Endothelial cell of umbilical vein (primary cell): ENCODE data around the gene SRD5A1. TPM values are rescaled to one million over a fixed set of nuclear protein-coding genes. Genes with fewer than 3 reads are reported as not detected.

Experiments
- BruUV-seq: library from RNA; stranded (reverse); fragments of 400-500 nt; replicated peaks from 2 replicates; lab custom pipeline; 2021; lab: Mats Ljungman, UMichigan
- CTCF ChIA-PET: fragments of 300-600, 350-600 bp; sonication (Branson Sonifier 250); formaldehyde crosslinking; loops from one replicate; lab custom pipeline; 2021; ENCODE audit warnings: antibody characterized with exemption, inconsistent platforms; lab: Charles Lee
- POLR2A ChIA-PET: fragments of 300-600, 350-600 bp; sonication (Branson Sonifier 250); formaldehyde crosslinking; loops from one replicate; lab custom pipeline; 2021; ENCODE audit warnings: antibody characterized with exemption, inconsistent platforms; lab: Charles Lee
- DNase-seq: peaks from one replicate; pipeline ENCODE4 v3.0.0-alpha.2; 2011; ENCODE audit warnings: low read depth, low spot score
- FAIRE-seq: peaks from 2 replicates; lab custom pipeline; 2011; peaks lifted over from hg19 to GRCh38; lab: Jason Lieb, UNC
- H2AFZ ChIP-seq: 2 replicates; pipeline ENCODE4 v1.6.0; 2012; ENCODE audit warnings: low read depth, low read length, control low read depth, inconsistent platforms
- H3K27ac ChIP-seq: 2 replicates; pipeline ENCODE4 v1.5.1; 2011; ENCODE audit warnings: low read depth, mild to moderate bottlenecking, control low read depth, low read length, moderate library complexity; ENCODE audit not compliant: insufficient read depth
- H3K27me3 ChIP-seq, 2 experiments: 2 replicates each; pipeline versions ENCODE4 v1.6.0 to v1.6.1; 2011; ENCODE audit warnings: low read length in 2 of 2, mixed read lengths in 1 of 2; ENCODE audit not compliant: control insufficient read depth in 2 of 2, insufficient read depth in 2 of 2
- H3K36me3 ChIP-seq, 2 experiments: 2 replicates in 1 of 2; 3 replicates in 1 of 2; pipeline ENCODE4 v1.5.1; 2011; ENCODE audit warnings: low read length in 2 of 2, mild to moderate bottlenecking in 1 of 2, moderate library complexity in 1 of 2; ENCODE audit not compliant: control insufficient read depth in 2 of 2, insufficient read depth in 2 of 2; ENCODE audit errors: extremely low read depth in 1 of 2
- H3K4me1 ChIP-seq: 3 replicates; pipeline ENCODE4 v1.5.1; 2011; ENCODE audit warnings: mild to moderate bottlenecking, low read length; ENCODE audit not compliant: control insufficient read depth, insufficient read depth; ENCODE audit errors: extremely low read depth
- H3K4me2 ChIP-seq: 2 replicates; pipeline ENCODE4 v1.6.1; 2011; ENCODE audit warnings: low read length, control low read depth, mixed read lengths; ENCODE audit not compliant: insufficient read depth
- H3K4me3 ChIP-seq, 3 experiments: fragments of 200-600 bp in 1 of 3; sonication (generic), shearing (Covaris generic) in 1 of 3; replicated peaks in 1 of 3; 2 replicates each; pipeline ENCODE4 v1.5.1; 2011 to 2016; ENCODE audit warnings: control low read depth in 3 of 3, low read length in 3 of 3, mild to moderate bottlenecking in 2 of 3, inconsistent platforms in 1 of 3, low read depth in 1 of 3, moderate library complexity in 1 of 3; ENCODE audit not compliant: insufficient read depth in 1 of 3
- H3K79me2 ChIP-seq: 2 replicates; pipeline ENCODE4 v1.6.0; 2012; ENCODE audit warnings: low read length, inconsistent platforms; ENCODE audit not compliant: control insufficient read depth, insufficient read depth
- H3K9ac ChIP-seq: replicated peaks from 2 replicates; pipeline ENCODE3; 2011; ENCODE audit warnings: low read length, control low read depth; ENCODE audit not compliant: insufficient read depth; ENCODE audit errors: extremely low read depth
- H3K9me1 ChIP-seq: replicated peaks from 3 replicates; pipeline ENCODE4 v1.6.0; 2011; ENCODE audit warnings: mild to moderate bottlenecking, low read length; ENCODE audit not compliant: control insufficient read depth, insufficient read depth; ENCODE audit errors: extremely low read depth
- H3K9me3 ChIP-seq: replicated peaks from 2 replicates; pipeline ENCODE4 v1.5.1; 2012; ENCODE audit warnings: low read length, inconsistent platforms; ENCODE audit not compliant: control insufficient read depth, insufficient read depth
- H4K20me1 ChIP-seq: replicated peaks from 2 replicates; pipeline ENCODE3; 2011; ENCODE audit warnings: mild to moderate bottlenecking, low read length; ENCODE audit not compliant: control insufficient read depth, insufficient read depth; ENCODE audit errors: extremely low read depth
- EZH2 ChIP-seq: IDR thresholded peaks from 2 replicates; pipeline ENCODE4 v1.6.1; 2012; ENCODE audit warnings: borderline replicate concordance, low read depth, mild to moderate bottlenecking, moderate library complexity, low read length, inconsistent platforms; ENCODE audit not compliant: severe bottlenecking
- FOS ChIP-seq: IDR thresholded peaks from 2 replicates; pipeline ENCODE4 v1.6.1; 2011; ENCODE audit warnings: mild to moderate bottlenecking, low read length, moderate library complexity, borderline replicate concordance; ENCODE audit not compliant: insufficient read depth
- GATA2 ChIP-seq: IDR thresholded peaks from 2 replicates; pipeline ENCODE4 v1.7.0; 2011; ENCODE audit warnings: low read depth, mild to moderate bottlenecking, moderate library complexity, mixed read lengths, low read length; ENCODE audit not compliant: insufficient read length, insufficient read depth
- JUN ChIP-seq: IDR thresholded peaks from 2 replicates; pipeline ENCODE4 v1.6.1; 2011; ENCODE audit warnings: borderline replicate concordance, low read depth; ENCODE audit not compliant: insufficient read length, insufficient read depth
- MYC ChIP-seq: IDR thresholded peaks from one replicate; pipeline ENCODE4 v1.6.1; 2011; ENCODE audit warnings: mild to moderate bottlenecking, low read depth, low read length
- POLR2A ChIP-seq: IDR thresholded peaks from 2 replicates; pipeline ENCODE4 v1.6.1; 2012; ENCODE audit warnings: low read depth, mild to moderate bottlenecking, control low read depth, low read length
- POLR2AphosphoS5 ChIP-seq: IDR thresholded peaks from 2 replicates; pipeline ENCODE4 v1.6.1; 2012; ENCODE audit warnings: low read depth, mild to moderate bottlenecking, control low read depth, low read length, moderate library complexity; ENCODE audit not compliant: insufficient read depth
- dilution Hi-C: fragments of 300-500 bp; cut with MboI; formaldehyde crosslinking; loops from one replicate; pipeline ENCODE4 v1.15.0; 2019; ENCODE audit warnings: low sequenced_read_pairs; ENCODE audit not compliant: extremely low pct_ligation_motif_present
- intact Hi-C: fragments of 100-400 bp; cut with micrococcal nuclease; formaldehyde crosslinking; loops from one replicate; pipeline ENCODE4 v1.10.0; 2022
- polyA plus RNA-seq, 4 experiments: library from polyadenylated mRNA; depleted of rRNA in 3 of 4; stranded (reverse) in 3 of 4; unstranded in 1 of 4; fragments of >200 nt; gene quantifications; 2 replicates each; pipeline versions ENCODE4 v1.2.1 to v1.2.3, GENCODE V29; 2011 to 2012; ENCODE audit warnings: missing spikeins in 1 of 4
- total RNA-seq: library from RNA; stranded (reverse); gene quantifications from 2 replicates; pipeline ENCODE4 v1.2.3, GENCODE V29; 2021
- TF ChIP-seq, protein P1 (sequence below): IDR thresholded peaks from 2 replicates; pipeline ENCODE4 v1.6.1; 2011; ENCODE audit not compliant: insufficient read depth, insufficient read length
- TF ChIP-seq, protein P2 (sequence below), 2 donors: IDR thresholded peaks; 1 replicate in 1 of 2; 2 replicates in 1 of 2; pipeline ENCODE4 v1.5.1; 2011; ENCODE audit warnings: low read length in 2 of 2, mild to moderate bottlenecking in 2 of 2, moderate library complexity in 2 of 2, control low read depth in 1 of 2, inconsistent platforms in 1 of 2, low read depth in 1 of 2; ENCODE audit not compliant: insufficient read depth in 1 of 2; ENCODE audit errors: extremely low read depth in 1 of 2

SRD5A1 gene
- total and polyA plus RNA-seq, 2 donors (not counting 3 experiments of a cell fraction or from before 2014, with no cell fraction given): 11.6 to 14.8 TPM

DNA sequence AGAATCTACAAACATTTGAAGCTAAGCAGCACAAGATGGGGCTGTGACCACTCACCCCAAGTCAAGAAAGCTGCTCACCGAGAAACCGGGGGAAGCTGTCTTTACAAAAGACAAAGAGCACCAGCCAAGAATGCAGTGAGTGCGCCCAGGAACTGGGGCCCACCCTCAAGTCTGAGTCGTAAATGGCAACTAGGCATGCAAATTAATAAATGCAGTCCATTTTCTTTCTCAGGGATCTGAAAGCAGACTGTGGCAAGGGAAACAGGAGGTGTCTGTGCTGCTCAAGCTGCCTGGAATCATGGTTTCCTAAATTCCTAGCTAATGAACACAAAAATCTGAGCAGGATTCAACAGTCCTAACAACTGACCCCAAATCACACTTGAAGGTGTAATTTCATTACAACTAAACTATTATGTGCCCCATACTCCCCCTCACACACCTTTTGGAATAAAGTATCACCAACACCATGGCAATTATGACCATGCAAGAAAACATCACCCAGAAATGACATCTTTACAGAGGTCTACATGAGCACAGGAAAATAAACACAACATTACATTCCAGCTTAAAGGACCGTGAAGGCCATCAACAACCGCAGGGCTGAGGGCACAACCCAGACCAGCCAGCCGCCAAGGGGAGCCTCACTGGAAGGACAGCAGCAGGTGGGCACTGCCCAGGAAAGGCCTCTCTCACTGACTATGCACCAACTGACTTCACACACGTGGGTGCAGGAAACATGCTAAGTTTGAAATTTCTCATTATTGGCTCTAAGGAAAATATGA, 18.0 kb upstream of the SRD5A1 start:
- no peak for TF ChIP-seq POLR2A
- TF ChIP-seq, protein P1, sequence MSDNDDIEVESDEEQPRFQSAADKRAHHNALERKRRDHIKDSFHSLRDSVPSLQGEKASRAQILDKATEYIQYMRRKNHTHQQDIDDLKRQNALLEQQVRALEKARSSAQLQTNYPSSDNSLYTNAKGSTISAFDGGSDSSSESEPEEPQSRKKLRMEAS: no peak
- TF ChIP-seq, protein P2, sequence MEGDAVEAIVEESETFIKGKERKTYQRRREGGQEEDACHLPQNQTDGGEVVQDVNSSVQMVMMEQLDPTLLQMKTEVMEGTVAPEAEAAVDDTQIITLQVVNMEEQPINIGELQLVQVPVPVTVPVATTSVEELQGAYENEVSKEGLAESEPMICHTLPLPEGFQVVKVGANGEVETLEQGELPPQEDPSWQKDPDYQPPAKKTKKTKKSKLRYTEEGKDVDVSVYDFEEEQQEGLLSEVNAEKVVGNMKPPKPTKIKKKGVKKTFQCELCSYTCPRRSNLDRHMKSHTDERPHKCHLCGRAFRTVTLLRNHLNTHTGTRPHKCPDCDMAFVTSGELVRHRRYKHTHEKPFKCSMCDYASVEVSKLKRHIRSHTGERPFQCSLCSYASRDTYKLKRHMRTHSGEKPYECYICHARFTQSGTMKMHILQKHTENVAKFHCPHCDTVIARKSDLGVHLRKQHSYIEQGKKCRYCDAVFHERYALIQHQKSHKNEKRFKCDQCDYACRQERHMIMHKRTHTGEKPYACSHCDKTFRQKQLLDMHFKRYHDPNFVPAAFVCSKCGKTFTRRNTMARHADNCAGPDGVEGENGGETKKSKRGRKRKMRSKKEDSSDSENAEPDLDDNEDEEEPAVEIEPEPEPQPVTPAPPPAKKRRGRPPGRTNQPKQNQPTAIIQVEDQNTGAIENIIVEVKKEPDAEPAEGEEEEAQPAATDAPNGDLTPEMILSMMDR (IDR thresholded peaks at IDR 0.05; ENCODE audit: extremely low read depth in 1 of 2, insufficient read depth in 1 of 2, low read depth in 1 of 2, low read length in 2 of 2): no peak
- TF ChIP-seq POLR2AphosphoS5: no peak
- TF ChIP-seq FOS: no peak
- no peak for TF ChIP-seq JUN
- TF ChIP-seq GATA2: no peak
- no peak for TF ChIP-seq EZH2
- no peak for TF ChIP-seq MYC

More for the DNA sequence above, 18.0 kb upstream of the SRD5A1 start:
- dilution Hi-C loops: no loop called here
- peaks cover 38 to 46% of the 10 kb centered on the region in 2 experiments for H3K36me3 ChIP-seq
- H3K4me2 ChIP-seq: no peak overlapping the region
- DNase-seq (no peak), FAIRE-seq (no peak)
- no peak overlapping the region for H3K9ac ChIP-seq
- intact Hi-C loops: no loop called here
- peaks cover 4% of the 10 kb centered on the region for H4K20me1 ChIP-seq
- H3K9me1 ChIP-seq: no peaks in the 10 kb centered on the region
- ChIA-PET POLR2A (interaction anchor here (0.7 to 1.2 kb wide), 2 partner anchors 10 to 18 kb away, joined by 3 read pairs; partner anchors contain the start of genes NSUN2 and SRD5A1), CTCF (interaction anchor here (3.0 kb wide), 1 partner anchor 130 kb away, joined by 15 read pairs; no protein-coding TSS in a partner anchor)
- no peaks in the 10 kb centered on the region for H3K9me3 ChIP-seq
- H3K27ac ChIP-seq: no peak overlapping the region
- H2AFZ ChIP-seq: no peak overlapping the region
- BruUV-seq: no TSS peak
- no peaks in the 10 kb centered on the region for H3K27me3 ChIP-seq
- peaks cover 56% of the 10 kb centered on the region for H3K79me2 ChIP-seq
- H3K4me1 ChIP-seq: no peaks in the 10 kb centered on the region
- no peak overlapping the region for H3K4me3 ChIP-seq
